Fibroblast of villous mesenchyme (primary cell): Measurements from ENCODE around the gene DNTT. TPM values are rescaled to one million over a fixed set of nuclear protein-coding genes. Genes with fewer than 3 reads are reported as not detected.

Experiments
- DNase-seq: peaks from one replicate; pipeline ENCODE4 v3.0.0-alpha.2; 2010; ENCODE audit warnings: low read depth
- H3K4me3 ChIP-seq: 2 replicates; pipeline ENCODE4 v1.5.1; 2011; ENCODE audit warnings: low read depth, mild to moderate bottlenecking, low read length
- total RNA-seq: library from RNA; depleted of rRNA; stranded (reverse); fragments of >200 nt; gene quantifications from 2 replicates; pipeline ENCODE4 v1.2.3, GENCODE V29; 2012
- TF ChIP-seq, protein P1 (sequence below): IDR thresholded peaks from 2 replicates; pipeline ENCODE4 v1.5.1; 2012; ENCODE audit warnings: low read depth, mild to moderate bottlenecking, low read length; ENCODE audit not compliant: insufficient read depth

The DNTT gene
- total RNA-seq, 1 donor = not detected

DNA sequence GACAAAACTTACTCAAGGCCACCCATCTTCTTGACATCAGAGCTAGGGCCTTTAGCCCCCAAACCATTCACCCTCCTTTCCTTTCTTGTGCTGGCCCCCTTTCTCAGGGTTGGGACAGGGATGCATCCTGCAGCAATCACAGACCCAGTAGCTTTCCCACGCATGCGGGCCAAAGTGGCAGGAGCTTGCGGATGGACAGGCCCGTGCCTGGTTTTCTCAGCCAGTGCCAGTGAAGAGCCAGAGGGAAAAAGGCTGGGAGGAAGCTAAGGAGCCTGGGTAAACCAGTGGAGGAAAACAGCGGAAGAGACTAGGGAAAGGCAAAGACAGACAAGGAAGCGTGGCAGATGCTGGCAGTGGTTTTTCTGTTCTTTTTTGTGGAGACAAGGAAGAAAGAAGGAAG is 27.8 kb upstream of the DNTT start:
- H3K4me3 ChIP-seq = no peak overlapping the region
- no peak for DNase-seq
- TF ChIP-seq, protein P1, sequence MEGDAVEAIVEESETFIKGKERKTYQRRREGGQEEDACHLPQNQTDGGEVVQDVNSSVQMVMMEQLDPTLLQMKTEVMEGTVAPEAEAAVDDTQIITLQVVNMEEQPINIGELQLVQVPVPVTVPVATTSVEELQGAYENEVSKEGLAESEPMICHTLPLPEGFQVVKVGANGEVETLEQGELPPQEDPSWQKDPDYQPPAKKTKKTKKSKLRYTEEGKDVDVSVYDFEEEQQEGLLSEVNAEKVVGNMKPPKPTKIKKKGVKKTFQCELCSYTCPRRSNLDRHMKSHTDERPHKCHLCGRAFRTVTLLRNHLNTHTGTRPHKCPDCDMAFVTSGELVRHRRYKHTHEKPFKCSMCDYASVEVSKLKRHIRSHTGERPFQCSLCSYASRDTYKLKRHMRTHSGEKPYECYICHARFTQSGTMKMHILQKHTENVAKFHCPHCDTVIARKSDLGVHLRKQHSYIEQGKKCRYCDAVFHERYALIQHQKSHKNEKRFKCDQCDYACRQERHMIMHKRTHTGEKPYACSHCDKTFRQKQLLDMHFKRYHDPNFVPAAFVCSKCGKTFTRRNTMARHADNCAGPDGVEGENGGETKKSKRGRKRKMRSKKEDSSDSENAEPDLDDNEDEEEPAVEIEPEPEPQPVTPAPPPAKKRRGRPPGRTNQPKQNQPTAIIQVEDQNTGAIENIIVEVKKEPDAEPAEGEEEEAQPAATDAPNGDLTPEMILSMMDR = no peak

DNA sequence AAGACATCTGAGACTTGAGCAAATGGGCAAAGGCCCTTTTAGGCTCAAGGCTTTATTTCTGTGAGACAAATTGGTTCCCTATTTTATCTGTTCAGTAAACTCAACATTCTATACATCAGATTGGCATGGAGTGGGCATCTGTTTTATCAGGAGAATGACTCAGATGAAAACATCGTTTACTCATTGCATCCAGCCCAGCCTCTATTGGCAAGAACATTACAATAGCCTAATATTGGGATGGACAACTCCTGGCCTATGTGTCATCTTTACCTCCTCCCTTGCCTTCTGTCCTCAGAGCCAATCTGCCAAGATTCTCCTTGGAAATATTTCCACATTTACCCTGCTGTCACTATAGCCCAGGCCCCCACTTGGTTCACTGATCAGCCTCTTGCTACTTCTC is 27.4 kb upstream of the DNTT start:
- TF ChIP-seq, protein P1 = no peak
- no peak overlapping the region for H3K4me3 ChIP-seq
- DNase-seq = no peak

DNA sequence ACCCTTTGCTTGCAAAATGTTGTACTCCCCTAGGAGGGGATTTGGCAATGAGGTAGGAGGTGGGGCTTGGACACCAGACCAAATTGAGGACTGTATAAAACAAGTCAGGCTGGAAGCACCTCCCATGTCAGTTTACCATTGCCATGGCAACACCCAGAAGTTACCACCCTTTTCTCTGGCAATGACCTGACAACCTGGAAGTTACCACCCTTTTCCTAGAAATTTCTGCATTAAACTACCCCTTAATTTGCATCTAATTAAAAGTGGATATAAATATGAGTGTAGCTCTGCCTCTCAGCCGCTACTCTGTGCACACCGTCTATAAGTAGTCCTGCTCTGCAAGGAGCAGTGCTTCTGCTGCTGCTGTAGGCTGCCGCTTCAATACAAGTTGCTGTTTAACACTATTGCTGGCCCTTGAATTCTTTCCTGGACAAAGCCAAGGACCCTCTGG is 25.0 kb upstream of the DNTT start:
- no peak for DNase-seq
- TF ChIP-seq, protein P1 = no peak
- no peak overlapping the region for H3K4me3 ChIP-seq

DNA sequence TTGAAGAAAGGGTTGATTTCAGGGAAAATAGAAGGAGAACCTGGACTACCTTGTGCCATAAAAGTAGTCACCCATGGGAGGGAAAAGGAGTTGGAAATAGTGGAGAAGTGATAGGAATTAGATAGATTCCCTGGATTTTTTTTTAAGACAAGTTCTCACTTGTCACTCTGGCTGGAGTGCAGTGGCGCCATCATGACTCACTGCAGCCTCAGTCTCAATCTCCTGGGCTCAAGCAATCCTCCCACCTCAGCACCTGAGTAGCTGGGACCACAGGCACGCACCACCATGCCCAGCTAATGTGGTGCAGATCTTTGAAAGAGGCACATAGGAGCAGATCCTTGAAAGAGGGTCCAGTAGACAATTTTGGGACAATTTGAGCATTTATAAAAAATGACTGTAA is 23.4 kb upstream of the DNTT start:
- DNase-seq = no peak
- no peak overlapping the region for H3K4me3 ChIP-seq
- TF ChIP-seq, protein P1 = no peak

DNA sequence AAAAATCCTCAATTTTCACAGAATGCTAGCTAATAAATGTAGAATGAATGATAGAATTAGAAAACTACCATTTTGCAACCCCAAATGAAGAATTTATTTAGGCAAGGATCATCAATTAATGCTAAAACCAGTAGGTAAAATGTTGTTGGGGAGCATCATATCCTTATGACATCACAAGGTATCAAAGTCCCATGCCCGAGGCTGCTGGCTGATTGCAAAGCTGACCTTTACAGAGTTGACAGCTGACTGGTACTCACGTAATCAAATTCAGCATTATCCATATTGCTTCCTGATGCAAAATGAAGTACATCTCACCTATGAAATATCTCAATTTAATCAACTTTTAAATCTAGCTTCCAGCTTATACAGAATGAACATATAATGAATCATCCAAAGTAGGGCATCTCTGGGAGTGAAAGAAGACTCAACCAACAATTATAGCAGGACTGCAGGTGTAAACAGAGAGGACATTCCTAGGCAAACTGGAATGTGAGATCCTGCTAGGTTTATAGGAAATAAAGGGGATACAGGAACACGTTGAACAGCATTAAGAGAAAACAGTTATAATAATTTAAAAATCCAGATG is 22.7 kb upstream of the DNTT start:
- no peak overlapping the region for H3K4me3 ChIP-seq
- DNase-seq = no peak
- TF ChIP-seq, protein P1 = no peak

DNA sequence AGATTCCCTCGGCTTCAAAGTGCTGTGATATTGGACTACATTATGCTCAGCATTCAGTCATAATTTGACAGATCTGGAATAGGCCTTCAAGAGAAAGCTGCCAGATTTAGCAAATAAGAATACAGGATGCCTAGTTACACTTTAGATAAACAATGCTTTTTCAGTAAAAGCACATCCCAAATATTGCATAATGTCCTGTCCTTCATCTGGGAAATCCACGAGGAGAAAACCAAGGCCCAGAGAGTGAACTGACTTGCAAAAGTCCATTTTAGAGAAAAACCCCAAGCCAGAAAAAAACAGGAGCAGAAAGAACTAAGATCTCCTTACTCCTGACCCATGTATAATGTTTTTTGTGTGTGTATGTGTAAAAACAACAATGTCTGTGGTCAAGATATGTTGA is 20.9 kb upstream of the DNTT start:
- TF ChIP-seq, protein P1 = no peak
- no peak overlapping the region for H3K4me3 ChIP-seq
- DNase-seq = no peak

DNA sequence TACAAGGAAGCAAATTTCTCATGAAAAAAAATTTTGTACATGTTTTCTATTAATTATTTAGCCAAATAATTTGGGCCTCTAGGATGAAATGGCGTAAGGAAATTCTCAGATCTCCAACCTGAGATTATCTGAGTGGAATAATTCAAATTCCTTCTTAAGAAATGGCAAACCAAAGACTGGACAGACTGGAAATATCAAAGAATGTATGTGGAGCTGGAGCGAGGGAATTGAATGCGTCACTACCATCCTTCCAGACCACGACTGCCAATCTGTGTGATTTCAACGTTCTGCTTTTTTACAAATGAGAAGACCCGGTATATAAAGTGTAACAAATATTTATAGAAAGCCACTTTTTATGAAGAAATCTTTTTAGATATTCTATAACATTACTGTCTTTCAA is 20.5 kb upstream of the DNTT start:
- H3K4me3 ChIP-seq = no peak overlapping the region
- no peak for DNase-seq
- TF ChIP-seq, protein P1 = no peak
